Adipose tissue (tissue), 3 donors: ENCODE results near the gene DRC1. TPM values are rescaled to one million over a fixed set of nuclear protein-coding genes. Genes with fewer than 3 reads are reported as not detected.

Experiments used
- H3K27ac ChIP-seq: one replicate; pipeline ENCODE4 v1.5.1; 2013; ENCODE audit warnings: low read depth, low read length
- WGBS, 3 donors: extraction: QIAGEN DNeasy Blood & Tissue Kit; methylation state at CpG; one replicate each; pipeline ENCODE4 v1.1.7; 2013; 5-methylcytosine and 5-hydroxymethylcytosine counted together
- polyA plus RNA-seq, 3 donors: library from polyadenylated mRNA; stranded (reverse); fragments of 200-250 nt; gene quantifications; one replicate each; pipeline ENCODE4 v1.2.3, GENCODE V29; 2013
- donor health status: healthy with polysubstance abuse.
- donor health status: Bipolar disorder and iron deficiency.
- donor health status: healthy.

DRC1 gene
- polyA plus RNA-seq, 3 donors: 0.10 TPM; not detected in 2

DNA sequence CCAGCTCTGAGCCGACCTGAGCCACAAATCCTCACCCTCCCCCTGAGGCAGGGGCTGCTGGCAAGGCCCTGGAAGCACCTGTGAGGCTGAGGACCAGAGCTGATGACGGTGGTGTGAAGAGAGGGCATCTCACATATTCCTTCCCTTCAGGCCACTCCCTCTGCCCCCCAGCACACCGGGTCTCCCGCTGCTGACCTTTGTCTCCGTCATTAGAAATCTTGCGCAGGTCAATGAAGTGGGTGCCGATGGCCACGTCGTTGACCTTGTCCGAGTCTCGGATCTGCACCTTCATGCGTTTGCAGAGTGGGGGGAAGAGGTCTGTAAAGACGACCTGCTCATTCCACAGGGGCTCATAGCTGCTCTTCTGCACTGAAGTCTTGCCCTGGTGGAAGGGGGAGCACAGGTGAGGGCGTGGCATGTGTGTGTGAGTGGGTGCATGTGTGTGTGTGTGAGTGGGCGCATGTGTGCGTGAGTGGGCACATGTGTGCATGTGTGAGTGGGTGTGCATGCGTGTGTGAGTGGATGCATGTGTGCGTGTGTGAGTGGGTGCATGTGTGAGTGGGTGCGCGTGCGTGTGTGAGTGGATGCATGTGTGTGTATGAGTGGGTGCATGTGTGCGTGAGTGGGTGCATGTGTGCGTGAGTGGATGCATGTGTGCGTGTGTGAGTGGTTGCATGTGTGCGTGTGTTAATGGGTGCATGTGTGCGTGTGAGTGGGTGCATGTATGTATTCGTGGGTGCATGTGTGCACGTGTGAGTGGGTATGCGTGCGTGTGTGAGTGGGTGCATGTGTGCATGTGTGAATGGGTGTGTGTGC, 80.7 kb downstream of the DRC1 start:
- H3K27ac ChIP-seq: no peak overlapping the region
- 82 to 90% (median 89%) methylated on average over 30 of the region's 30 CpGs for WGBS, 3 donors

DNA sequence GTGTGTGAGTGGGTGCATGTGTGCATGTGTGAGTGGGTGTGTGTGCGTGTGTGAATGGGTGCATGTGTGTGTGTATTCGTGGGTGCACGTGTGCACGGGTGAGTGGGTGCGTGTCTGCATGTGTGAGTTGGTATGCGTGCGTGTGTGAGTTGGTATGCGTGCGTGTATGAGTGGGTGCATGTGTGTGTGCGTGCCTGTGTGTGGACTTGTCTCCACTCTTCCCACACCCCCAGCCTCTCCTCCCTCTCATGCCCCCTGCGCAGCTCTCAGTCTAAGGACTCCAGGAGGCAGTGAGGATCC, 81.3 kb downstream of the DRC1 start:
- H3K27ac ChIP-seq: no peak overlapping the region
- 94 to 95% (median 95%) methylated on average over 11 of the region's 11 CpGs for WGBS, 3 donors

DNA sequence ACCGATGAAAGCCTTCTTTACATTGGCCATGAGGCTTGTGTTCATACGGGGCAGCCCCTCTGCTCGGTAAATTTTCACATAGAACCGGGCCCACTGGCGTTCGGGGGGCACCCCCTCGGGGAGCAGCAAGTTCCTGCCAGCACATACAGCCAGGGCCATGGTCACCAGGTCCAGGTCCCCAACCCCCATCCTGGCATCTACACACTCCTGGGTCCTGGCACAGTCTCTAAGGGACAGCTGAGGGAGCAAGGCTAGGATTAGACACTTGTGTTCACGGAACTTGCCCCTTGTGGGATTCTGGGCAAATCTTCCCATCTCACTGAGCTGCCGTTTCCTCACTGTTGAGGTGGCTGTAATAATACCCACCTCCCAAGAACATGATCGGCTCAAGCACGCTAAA, 81.8 kb downstream of the DRC1 start:
- WGBS, 3 donors: 39 to 83% (median 77%) methylated on average over 11 of the region's 11 CpGs
- no peak overlapping the region for H3K27ac ChIP-seq

DNA sequence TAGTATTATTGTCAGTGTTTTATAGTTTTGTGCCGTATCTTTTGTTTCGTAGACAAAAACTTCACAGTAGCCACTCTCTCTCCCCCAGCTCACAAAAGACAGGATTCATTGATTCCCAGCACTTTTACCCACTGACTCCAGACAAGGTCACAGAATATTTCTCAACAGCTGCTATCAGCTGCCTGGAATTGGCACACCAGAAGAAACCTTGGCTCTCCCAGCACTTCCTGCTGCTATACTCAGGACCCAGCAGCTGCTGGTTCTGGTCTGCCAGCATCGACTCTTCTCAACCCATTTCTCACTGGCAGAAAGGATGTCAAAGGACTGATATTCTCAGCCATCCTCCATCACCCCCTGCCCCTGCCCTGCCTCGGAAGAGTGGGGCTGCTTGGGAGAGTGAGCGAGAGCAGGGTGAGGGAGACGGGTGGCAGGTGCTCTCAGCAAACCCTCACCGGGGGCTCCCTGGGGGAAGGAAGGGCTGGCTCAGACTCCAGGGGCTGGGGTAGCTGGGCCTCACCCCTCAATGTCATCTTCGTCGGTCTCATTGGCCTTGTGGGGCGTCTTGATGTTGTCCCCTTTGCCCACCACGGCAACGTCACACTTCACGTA, 82.3 kb downstream of the DRC1 start:
- 53 to 77% (median 72%) methylated on average over 13 of the region's 13 CpGs for WGBS, 3 donors
- no peak overlapping the region for H3K27ac ChIP-seq

DNA sequence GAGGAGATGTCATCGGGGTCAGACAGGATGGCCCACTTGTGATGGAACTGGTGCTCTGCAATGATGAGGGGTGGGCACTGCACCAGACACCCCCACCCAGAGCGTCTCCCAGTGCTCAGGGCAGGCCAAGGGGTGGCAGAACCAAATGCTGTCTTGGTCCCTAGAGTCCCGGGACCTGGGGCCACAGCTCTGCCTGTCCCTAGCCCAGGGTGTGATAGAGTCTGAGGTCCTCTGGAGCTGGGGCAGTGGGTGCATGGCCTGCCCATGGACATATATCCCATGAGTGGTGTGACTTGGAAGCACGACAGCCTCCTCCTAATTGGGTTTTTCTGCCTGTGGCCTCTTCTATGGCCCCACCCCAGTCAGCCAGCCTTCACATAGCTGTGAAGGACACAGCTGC, 82.9 kb downstream of the DRC1 start:
- 90 to 94% (median 93%) methylated on average over 4 of the region's 4 CpGs for WGBS, 3 donors
- no peak overlapping the region for H3K27ac ChIP-seq

DNA sequence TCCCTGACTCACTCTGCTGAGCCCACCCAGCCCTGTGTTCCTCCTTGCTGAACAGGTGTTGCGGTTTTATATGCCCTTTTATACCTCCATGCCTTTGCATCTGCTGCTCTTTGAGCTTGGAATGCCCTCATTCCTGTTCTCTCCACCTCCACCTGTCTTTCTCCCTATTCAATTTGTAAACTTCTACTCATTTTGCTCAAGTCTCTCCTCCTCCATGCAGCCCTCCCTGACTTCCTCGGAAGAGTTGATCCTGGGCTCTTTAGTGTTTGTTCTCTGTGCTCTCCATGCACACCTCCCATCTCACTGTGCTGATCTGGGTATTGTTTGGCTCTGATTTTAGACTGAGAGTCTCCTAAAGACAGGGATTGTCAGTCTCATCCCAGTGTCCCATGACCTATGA, 83.4 kb downstream of the DRC1 start:
- WGBS, 3 donors: 87 to 98% (median 91%) methylated on average over 2 of the region's 2 CpGs
- H3K27ac ChIP-seq: no peak overlapping the region

DNA sequence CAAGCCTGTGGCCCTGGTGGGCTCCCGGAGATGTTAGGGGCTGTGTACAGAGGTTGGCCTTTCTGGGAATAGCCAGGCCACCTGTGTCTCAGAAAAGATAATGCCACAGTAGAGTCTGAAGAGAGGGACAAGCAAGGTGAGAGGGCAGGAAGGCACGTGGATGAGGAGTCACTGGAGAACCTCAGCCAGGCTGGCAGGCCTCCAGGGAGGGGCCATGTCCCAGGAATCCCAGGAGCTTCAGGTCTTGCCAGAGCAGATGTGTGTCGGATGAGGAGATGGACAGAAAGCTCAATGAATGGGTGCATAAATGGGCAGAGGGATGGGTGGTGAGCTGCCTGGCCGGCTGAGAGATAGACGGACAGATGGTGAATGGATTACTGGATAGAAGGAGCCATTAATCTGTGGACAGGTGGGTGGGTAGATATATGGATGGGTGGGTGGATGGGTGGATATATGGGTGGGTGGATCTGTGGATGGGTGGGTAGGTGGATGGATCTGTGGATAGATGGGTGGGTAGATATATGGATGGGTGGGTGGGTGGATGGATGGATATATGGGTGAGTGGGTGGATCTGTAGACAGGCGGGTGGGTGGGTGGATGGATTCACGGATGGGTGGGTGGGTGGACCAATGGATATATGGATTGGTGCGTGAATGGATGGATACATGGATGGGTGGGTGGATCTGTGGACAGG, 84.2 kb downstream of the DRC1 start:
- 87 to 94% (median 92%) methylated on average over 8 of the region's 8 CpGs for WGBS, 3 donors
- H3K27ac ChIP-seq: no peak overlapping the region

DNA sequence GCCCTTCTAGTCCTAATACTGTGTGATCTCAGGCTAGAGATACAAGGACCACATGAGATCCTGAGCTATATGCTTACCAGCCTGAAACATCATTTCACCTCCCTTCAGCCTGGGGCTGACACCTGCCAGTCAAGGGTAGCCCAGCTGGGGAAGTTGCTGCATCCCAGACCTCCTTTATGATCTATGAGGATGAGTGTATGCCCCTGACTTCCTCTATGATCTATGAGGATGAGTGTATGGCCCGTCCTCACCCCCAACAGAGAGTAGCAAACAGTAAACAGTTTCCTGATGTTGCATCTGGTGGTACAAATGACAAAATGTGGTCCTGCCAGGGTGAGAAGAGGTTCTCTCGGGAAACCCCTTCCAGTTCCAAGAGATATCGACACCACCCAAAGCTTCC, 85.1 kb downstream of the DRC1 start:
- 85 to 97% (median 93%) methylated on average over 3 of the region's 3 CpGs for WGBS, 3 donors
- no peak overlapping the region for H3K27ac ChIP-seq

DNA sequence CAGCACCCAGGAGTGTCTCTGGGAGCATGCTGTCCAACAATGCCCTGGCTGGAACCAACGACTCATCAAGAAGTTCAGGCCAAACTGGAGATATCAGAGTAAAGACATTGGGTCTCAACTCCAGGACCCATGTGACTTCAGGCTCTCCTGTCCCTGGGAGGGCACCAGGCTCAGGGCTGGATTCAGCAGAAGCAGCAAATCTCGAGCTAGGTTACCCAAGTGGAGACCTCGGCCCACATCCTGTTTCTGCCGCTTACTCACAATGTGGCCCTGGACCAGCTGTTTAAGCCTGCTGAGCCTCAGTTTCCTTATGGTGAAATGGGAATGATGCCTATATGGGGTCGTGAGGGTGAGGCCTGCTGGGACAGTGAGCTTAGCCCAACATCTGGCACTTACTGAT, 85.5 kb downstream of the DRC1 start:
- 61 to 91% (median 67%) methylated on average over 5 of the region's 5 CpGs for WGBS, 3 donors
- no peak overlapping the region for H3K27ac ChIP-seq

DNA sequence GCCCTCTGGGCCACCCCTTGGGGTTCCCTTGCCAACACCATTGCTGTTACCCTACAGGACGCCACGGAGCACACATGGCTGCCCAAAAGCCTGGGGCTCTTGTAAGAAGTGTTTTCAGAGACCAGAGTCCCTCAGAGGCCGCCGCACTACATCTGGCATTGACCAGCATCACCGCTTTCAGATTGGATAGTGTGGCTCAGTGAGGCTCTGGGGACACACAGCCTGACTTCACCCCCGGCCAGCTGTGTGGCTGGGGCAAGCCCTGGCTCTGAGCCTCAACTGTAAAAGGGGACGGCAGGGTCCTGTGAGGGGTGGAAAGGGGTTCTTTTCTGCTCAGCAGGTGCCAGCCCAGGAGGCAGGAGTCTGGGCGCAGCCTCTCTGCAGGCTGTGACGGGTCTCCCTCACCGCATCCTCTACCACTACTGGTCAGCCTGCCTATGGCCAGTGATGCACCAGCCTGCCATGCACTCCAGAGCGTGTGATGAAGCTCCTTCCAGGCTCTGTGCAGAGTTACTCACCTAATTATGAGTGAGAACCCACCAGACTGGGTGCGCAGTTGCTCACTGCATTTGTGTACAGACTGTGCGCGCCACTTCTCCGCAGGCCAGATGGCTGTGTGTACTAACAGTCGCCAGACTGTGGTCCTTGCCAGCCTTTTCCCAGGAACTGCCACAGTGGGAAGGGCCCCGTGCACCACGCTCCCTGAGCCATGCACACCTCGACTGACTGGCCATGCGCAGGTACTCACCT, 86.9 kb downstream of the DRC1 start:
- 87 to 91% (median 88%) methylated on average over 20 of the region's 20 CpGs for WGBS, 3 donors

DNA sequence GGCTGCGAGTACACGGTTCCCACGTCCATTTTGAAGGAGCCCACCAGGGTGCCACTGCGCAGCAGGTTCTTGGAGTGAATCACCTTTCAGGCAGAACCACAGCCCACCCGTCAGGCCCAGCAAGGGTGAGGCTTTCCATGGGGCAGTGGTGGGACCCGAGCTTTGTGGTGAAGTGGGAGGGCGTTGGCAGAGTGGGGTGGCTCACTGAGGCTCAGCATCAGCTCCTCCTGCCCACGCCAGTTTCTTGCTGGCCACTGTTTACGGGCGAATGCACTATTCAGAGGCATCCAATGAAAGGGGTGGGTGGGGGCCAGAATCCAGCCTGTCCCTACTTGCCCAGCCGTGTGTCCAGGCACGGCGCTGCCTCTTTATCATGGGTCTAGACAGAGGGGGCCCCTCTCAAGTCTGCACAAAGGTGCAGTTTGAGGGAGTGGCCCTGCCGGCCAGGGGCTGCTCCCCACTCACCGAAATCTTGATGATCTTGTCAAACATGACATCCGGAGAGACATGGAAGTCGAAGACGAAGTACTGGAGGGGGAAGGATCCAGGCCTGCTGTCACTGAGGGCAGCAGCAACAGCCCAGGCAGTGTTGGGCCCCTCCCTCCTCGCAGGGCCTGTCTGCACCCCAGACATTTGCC, 87.6 kb downstream of the DRC1 start:
- 84 to 87% (median 87%) methylated on average over 19 of the region's 19 CpGs for WGBS, 3 donors
- no peak overlapping the region for H3K27ac ChIP-seq

More for the DNA sequence above, 86.9 kb downstream of the DRC1 start:
- no peak overlapping the region for H3K27ac ChIP-seq

DNA sequence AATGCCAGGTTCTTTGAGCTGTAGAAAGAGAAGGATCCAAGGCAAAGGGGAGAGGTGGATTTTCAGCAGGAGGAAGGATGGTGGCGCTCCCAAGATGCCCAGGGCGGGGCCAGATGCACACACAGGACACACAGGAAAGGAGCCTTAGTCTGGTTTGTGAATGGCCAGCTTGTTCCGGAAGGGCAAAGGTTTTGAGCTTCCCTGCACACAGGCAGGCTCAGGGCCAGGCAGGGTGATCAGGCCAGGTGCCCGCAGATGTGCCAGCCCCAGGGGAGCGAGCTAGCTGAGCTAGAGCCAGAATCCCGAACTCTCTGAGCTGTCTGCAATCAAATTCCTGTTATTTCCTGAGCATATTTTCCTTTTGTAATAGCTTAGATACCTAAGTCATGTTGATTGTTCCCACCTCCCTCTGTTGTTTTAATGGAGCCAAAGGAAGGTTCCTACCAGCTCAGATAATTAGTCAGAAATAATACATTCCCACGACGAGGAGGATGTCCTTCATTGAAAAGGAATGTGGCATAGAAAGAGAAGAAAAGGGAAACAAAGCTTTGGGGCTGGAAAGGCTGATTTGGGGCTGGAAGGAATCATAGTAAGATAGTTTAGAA, 89.9 kb downstream of the DRC1 start:
- WGBS, 3 donors: 60 to 70% (median 67%) methylated on average over 8 of the region's 8 CpGs
- no peak overlapping the region for H3K27ac ChIP-seq

DNA sequence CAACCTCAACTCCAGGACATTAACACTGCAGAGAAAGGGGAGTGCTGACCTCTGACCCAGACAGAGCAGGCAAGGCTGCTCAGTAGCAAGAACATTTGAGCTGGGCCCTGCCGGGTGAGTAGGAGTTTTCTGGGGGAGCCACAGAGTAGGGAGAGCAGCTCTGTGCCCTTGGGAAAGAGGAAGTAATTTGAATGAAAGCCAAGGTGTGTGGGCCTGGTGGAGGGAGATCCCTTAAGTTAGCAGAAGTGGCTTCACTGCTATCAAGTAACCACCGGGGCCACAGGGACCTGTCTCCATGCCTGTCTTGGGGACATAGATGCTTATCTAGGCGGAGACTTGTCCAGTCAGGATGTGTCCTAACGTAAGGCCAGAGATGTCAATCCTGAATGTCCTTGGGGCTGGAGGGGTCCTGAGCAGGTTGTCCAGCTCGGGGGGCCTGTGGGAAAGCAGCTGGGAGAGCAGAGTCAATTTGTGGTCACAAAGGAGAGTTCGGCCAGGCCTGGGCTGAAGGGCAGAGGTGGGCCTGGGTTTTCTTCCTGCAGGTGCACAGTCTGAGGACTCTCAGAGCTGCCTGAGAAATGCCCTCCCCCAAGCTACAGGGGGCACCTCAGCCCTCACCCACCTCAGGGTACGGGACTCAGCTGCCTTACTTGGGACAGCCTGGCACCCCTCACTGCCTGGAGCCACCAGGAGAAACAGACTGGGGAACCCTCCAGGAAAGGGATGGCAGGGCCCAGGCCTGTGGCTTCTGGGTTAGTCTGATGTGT, 91.2 kb downstream of the DRC1 start:
- no peak overlapping the region for H3K27ac ChIP-seq
- WGBS, 3 donors: 72 to 85% (median 76%) methylated on average over 7 of the region's 7 CpGs

DNA sequence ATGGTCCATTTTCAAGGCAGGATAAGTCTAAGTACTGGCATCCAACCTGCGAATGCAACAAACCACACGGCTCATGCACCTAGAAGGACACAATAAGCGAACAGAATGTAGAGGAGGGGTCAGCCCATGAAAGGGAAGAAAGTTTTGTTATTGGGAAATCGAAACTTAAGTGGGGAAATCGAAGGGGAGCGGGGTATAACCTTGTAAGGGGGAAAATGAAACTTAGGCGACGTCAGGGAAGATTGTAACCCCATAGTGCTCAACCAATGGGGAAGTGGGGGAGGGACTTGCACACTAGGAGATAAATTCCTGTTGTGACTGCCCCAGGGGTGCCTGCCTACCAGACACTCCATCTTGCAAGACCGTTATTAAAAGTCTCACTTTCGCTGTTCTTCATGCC, 91.8 kb downstream of the DRC1 start:
- no peak overlapping the region for H3K27ac ChIP-seq
- 78 to 94% (median 81%) methylated on average over 10 of the region's 10 CpGs for WGBS, 3 donors

DNA sequence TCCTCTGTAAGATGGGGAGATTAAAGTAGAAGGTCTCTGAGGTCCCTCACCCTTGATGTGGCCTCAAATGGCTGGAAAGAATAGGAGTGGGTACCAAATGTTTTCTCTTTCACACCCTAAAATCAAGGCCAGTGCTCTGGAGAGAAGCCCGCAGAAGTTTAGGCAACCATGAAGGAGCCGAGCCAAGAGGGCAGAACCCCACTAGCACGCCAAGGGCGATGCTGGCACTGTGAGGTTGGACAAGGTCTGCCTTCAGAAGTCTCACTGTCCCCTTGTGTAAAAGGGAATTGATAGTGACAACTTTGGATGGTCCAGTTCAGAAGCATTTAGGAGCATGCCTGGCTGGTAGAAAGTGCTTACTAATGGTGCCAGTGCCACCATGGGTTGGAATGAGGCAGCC, 92.5 kb downstream of the DRC1 start:
- H3K27ac ChIP-seq: no peak overlapping the region
- WGBS, 3 donors: 90 to 98% (median 95%) methylated on average over 4 of the region's 4 CpGs

DNA sequence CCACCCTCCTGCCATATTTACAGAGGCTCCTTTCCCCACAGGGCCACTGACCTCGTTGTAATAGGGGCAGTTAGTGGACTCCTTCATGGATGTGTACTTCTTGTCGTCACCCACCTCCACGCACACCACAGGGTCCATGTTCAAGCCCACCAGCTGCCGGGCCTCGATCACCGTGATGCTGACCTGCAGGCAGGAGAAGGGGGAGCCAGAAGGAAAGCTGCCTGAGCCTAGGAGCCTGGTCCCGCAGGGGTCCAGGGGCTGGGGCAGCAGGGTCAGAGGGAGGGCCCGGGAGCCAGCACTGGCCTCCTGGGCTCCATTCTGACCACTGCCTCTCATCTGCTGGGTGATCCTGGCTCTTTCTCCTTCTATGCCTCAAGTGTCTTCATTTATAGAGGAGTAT, 93.2 kb downstream of the DRC1 start:
- WGBS, 3 donors: 86 to 95% (median 95%) methylated on average over 8 of the region's 8 CpGs
- H3K27ac ChIP-seq: no peak overlapping the region

DNA sequence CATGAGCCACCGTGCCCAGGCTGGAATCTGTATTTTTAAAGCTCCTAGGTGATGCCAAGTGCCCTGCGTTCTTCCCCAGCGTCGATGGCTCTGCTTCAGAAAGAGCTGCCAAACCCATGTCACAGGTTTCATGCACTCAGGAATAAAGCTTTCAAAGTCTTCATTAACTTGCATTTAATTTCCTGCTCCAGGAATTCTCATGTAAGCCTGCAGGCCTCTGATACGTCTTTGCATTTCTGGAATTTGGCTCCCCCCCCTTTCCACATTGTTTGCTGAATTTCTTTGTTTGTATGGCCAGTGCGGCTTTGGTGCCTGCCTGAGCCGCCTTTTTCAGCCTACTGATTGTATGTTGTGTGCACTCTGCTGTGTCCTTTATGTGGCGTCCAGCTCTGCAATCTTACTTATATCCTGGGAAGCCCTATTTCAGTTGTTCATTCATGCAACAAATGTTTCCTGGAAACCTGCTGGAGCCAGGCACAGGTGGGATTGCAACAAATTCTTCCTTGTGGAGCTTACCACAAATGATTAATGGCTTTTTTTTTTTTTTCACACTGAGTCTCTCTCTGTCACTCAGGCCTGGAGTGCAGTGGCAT, 94.1 kb downstream of the DRC1 start:
- H3K27ac ChIP-seq: no peak overlapping the region
- WGBS, 3 donors: 64 to 86% (median 83%) methylated on average over 8 of the region's 8 CpGs
